Measurements from ENCODE around the gene PRDM12. TPM values are rescaled to one million over a fixed set of nuclear protein-coding genes. Genes with fewer than 3 reads are reported as not detected.

PRDM12 gene
- polyA plus RNA-seq, 1 of the 3 experiments (the other 2 are of a cell fraction) = 0.08 TPM

DNA sequence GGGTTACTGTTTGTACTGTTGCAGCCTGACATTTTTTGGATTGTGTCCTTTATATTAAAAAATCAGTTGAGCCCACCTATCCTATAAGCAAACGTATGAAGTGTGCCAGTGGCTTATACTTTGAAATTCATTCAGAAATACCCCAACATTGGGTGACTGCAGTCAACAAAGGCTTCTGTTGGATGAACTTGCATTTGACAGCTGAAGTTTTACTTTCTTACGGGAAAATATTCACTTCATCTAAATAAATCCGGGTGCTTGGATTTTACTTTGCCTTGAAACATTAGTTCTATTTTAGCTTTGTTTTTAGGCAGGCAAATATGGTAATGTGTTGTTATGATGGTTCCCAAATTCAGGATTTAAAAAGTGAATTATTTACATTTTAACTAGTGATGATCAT lies 50.9 kb downstream of the PRDM12 start:
- CTCF ChIA-PET = interaction anchor here (0.7 to 1.6 kb wide), 7 partner anchors 9 to 283 kb away, joined by 3 to 8 read pairs (median 4); partner anchors contain the start of gene EXOSC2
- Histone ChIP-seq H3K27ac (ENCODE audit: low read depth in 2 of 2, low read length in 1 of 2) (peak overlapping the region in 1 of 2 experiments; percentile 28; a peak in 1 of 4 replicates), H3K4me2 (peak overlapping the region; percentile 91), H3K36me3 (replicated peaks in 1 of 2; ENCODE audit: control insufficient read depth in 1 of 2, insufficient read depth in 2 of 2, low read length in 1 of 2) (peaks cover 0 to 3% of the 10 kb centered on the region in 2 experiments), H3K9me3 (no peaks in the 10 kb centered on the region), H3K79me2 (ENCODE audit: insufficient read depth) (peaks cover 73% of the 10 kb centered on the region), H3K9ac (peak overlapping the region; percentile 95; the same call in 1 of the 2 replicates), H3K9me2 (no peaks in the 10 kb centered on the region), H3F3A (replicated peaks; ENCODE audit: insufficient read depth) (peaks cover 5% of the 10 kb centered on the region), H3K4me3 (ENCODE audit: low read depth in 2 of 2, low read length in 1 of 2) (peak overlapping the region; percentile 76 to 86; a peak in 3 of 4 replicates), H2AFZ (ENCODE audit: low read depth) (no peak overlapping the region), H3K4me1 (ENCODE audit: control insufficient read depth in 1 of 2, insufficient read depth in 2 of 2, low read depth in 1 of 2, low read length in 1 of 2) (peaks cover 0 to 9% of the 10 kb centered on the region in 2 experiments; a peak in 2 of 4 replicates), H3K27me3 (ENCODE audit: insufficient read depth) (no peaks in the 10 kb centered on the region), H4K20me1 (ENCODE audit: insufficient read depth) (peaks cover 27% of the 10 kb centered on the region)
- TF ChIP-seq CHD2 (IDR thresholded peaks at IDR 0.05; ENCODE audit: low read length, partially characterized antibody) = no peak
- POLR2A ChIA-PET = no interaction called here
- WGBS (ENCODE audit: low lambda C conversion rate) = 50% methylated on average over 3 of the region's 3 CpGs
- DNase-seq = no peak

DNA sequence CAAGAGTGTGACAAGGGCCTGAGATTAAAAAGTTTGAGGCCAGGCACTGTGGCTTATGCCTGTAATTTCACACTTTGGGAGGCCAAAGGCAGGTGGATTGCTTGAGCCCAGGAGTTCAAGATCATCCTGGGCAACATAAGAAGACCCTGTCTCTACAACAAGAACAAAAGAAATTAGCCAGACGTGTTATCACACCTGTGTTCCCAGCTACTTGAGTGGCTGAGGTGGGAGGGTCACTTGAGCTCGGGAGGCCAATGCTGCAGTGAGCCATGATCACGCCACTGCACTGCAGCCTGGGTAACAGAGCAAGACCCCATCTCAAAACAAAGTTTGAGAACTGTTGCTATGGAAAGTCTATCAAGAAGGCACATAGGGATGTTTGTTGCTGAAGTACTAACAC lies 54.2 kb downstream of the PRDM12 start:
- no peak for DNase-seq
- Histone ChIP-seq H3K27ac (ENCODE audit: low read depth in 2 of 2, low read length in 1 of 2) (no peak overlapping the region), H3K79me2 (ENCODE audit: insufficient read depth) (peaks cover 84% of the 10 kb centered on the region), H3K27me3 (ENCODE audit: insufficient read depth) (no peaks in the 10 kb centered on the region), H3K4me1 (ENCODE audit: control insufficient read depth in 1 of 2, insufficient read depth in 2 of 2, low read depth in 1 of 2, low read length in 1 of 2) (peaks cover 0 to 9% of the 10 kb centered on the region in 2 experiments; a peak in 2 of 4 replicates), H3K9me3 (no peaks in the 10 kb centered on the region), H3K4me2 (no peak overlapping the region), H3K9me2 (no peaks in the 10 kb centered on the region), H4K20me1 (ENCODE audit: insufficient read depth) (peaks cover 27% of the 10 kb centered on the region), H2AFZ (ENCODE audit: low read depth) (no peak overlapping the region), H3F3A (replicated peaks; ENCODE audit: insufficient read depth) (no peaks in the 10 kb centered on the region), H3K4me3 (ENCODE audit: low read depth in 2 of 2, low read length in 1 of 2) (no peak overlapping the region), H3K9ac (no peak overlapping the region), H3K36me3 (replicated peaks in 1 of 2; ENCODE audit: control insufficient read depth in 1 of 2, insufficient read depth in 2 of 2, low read length in 1 of 2) (peaks cover 0 to 3% of the 10 kb centered on the region in 2 experiments)
- ChIA-PET CTCF (interaction anchor here (0.9 to 2.0 kb wide), 2 partner anchors 9 to 17 kb away, joined by 3 to 6 read pairs; no protein-coding TSS in a partner anchor), POLR2A (no interaction called here)
- no peak for TF ChIP-seq RCOR1 (IDR thresholded peaks at IDR 0.05; ENCODE audit: low read length)
- TF ChIP-seq, protein P1, sequence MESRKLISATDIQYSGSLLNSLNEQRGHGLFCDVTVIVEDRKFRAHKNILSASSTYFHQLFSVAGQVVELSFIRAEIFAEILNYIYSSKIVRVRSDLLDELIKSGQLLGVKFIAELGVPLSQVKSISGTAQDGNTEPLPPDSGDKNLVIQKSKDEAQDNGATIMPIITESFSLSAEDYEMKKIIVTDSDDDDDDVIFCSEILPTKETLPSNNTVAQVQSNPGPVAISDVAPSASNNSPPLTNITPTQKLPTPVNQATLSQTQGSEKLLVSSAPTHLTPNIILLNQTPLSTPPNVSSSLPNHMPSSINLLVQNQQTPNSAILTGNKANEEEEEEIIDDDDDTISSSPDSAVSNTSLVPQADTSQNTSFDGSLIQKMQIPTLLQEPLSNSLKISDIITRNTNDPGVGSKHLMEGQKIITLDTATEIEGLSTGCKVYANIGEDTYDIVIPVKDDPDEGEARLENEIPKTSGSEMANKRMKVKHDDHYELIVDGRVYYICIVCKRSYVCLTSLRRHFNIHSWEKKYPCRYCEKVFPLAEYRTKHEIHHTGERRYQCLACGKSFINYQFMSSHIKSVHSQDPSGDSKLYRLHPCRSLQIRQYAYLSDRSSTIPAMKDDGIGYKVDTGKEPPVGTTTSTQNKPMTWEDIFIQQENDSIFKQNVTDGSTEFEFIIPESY (IDR thresholded peaks at IDR 0.05; ENCODE audit: borderline replicate concordance, low read depth) = no peak
- TF ChIP-seq, protein P2, sequence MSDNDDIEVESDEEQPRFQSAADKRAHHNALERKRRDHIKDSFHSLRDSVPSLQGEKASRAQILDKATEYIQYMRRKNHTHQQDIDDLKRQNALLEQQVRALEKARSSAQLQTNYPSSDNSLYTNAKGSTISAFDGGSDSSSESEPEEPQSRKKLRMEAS (IDR thresholded peaks at IDR 0.05; ENCODE audit: low read depth) = no peak
- no peak for TF ChIP-seq TAF1 (IDR thresholded peaks at IDR 0.05; ENCODE audit: borderline replicate concordance, low read depth, low read length)
- no peak for TF ChIP-seq FOSL2 (IDR thresholded peaks at IDR 0.05; ENCODE audit: borderline replicate concordance, low read depth)
- TF ChIP-seq, protein P3, sequence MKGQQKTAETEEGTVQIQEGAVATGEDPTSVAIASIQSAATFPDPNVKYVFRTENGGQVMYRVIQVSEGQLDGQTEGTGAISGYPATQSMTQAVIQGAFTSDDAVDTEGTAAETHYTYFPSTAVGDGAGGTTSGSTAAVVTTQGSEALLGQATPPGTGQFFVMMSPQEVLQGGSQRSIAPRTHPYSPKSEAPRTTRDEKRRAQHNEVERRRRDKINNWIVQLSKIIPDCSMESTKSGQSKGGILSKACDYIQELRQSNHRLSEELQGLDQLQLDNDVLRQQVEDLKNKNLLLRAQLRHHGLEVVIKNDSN (IDR thresholded peaks at IDR 0.05; ENCODE audit: borderline replicate concordance, low read depth) = no peak
- TF ChIP-seq GATA2 (CRISPR knock-in tag; IDR thresholded peaks at IDR 0.05) = no peak
- no peak for TF ChIP-seq TEAD4 (IDR thresholded peaks at IDR 0.05; ENCODE audit: borderline replicate concordance, insufficient read depth)
- TF ChIP-seq NRF1 (IDR thresholded peaks at IDR 0.05; ENCODE audit: low read depth, low read length) = no peak
- TF ChIP-seq, protein P4, sequence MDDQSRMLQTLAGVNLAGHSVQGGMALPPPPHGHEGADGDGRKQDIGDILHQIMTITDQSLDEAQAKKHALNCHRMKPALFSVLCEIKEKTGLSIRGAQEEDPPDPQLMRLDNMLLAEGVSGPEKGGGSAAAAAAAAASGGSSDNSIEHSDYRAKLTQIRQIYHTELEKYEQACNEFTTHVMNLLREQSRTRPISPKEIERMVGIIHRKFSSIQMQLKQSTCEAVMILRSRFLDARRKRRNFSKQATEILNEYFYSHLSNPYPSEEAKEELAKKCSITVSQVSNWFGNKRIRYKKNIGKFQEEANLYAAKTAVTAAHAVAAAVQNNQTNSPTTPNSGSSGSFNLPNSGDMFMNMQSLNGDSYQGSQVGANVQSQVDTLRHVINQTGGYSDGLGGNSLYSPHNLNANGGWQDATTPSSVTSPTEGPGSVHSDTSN (IDR thresholded peaks at IDR 0.05) = no peak
- TF ChIP-seq POLR2AphosphoS5 (IDR thresholded peaks at IDR 0.05; ENCODE audit: low read depth, low read length) = no peak
- TF ChIP-seq GABPA (IDR thresholded peaks at IDR 0.05; ENCODE audit: low read depth) = no peak
- WGBS (ENCODE audit: low lambda C conversion rate) = 92% methylated on average over 3 of the region's 3 CpGs

All from SK-N-SH (cell line).